Measurements from ENCODE around the gene TUBB6.

Gene TUBB6

GRCh38 chr18:12330766-12331165 lies 22.7 kb downstream of the TUBB6 start:
- POLR2A ChIA-PET, result interaction anchor here (0.7 kb wide), 2 partner anchors 13 to 36 kb away, joined by 3 read pairs; no protein-coding TSS in a partner anchor
- H3K36me3 ChIP-seq (ENCODE audit: control insufficient read depth in 2 of 2, insufficient read depth in 1 of 2, low read length in 2 of 2), result peaks cover 35 to 70% of the 10 kb centered on the region in 2 experiments
- H3K27ac ChIP-seq (ENCODE audit: extremely low read depth, low read depth, low read length), result no peak overlapping the region
- H3K9me3 ChIP-seq (ENCODE audit: control insufficient read depth, insufficient read depth, low read depth, low read length), result no peaks in the 10 kb centered on the region
- H3K4me3 ChIP-seq (ENCODE audit: low read depth, low read length), result no peak overlapping the region
- CTCF ChIA-PET, result interaction anchor here (0.5 to 1.1 kb wide), 2 partner anchors 58 to 93 kb away, joined by 3 read pairs; no protein-coding TSS in a partner anchor
- no peaks in the 10 kb centered on the region; the same call in 1 of the 2 replicates for H3K4me1 ChIP-seq (ENCODE audit: control insufficient read depth, insufficient read depth, low read length)
- no peak for TF ChIP-seq ZNF530 (tag by site-specific recombination; IDR thresholded peaks at IDR 0.05; ENCODE audit: low read depth)
- TF ChIP-seq EGR2 (tag by site-specific recombination; IDR thresholded peaks at IDR 0.05; ENCODE audit: low read depth), result no peak
- no peak for TF ChIP-seq ZNF416 (tag by site-specific recombination; IDR thresholded peaks at IDR 0.05)
- no peak for TF ChIP-seq ZBTB8A (tag by site-specific recombination; IDR thresholded peaks at IDR 0.05)

- POLR2A ChIA-PET, result no interaction called here
- H3K36me3 ChIP-seq (ENCODE audit: control insufficient read depth in 2 of 2, insufficient read depth in 1 of 2, low read length in 2 of 2), result peaks cover 38 to 65% of the 10 kb centered on the region in 2 experiments
- CTCF ChIA-PET, result interaction anchor here (1.5 kb wide), 1 partner anchor 12 kb away, joined by 6 read pairs; no protein-coding TSS in a partner anchor
- peaks cover 13% of the 10 kb centered on the region; the same call in 1 of the 2 replicates for H3K4me1 ChIP-seq (ENCODE audit: control insufficient read depth, insufficient read depth, low read length)
- H3K9me3 ChIP-seq (ENCODE audit: control insufficient read depth, insufficient read depth, low read depth, low read length), result no peaks in the 10 kb centered on the region
- TF ChIP-seq ZNF132 (tag by site-specific recombination; IDR thresholded peaks at IDR 0.05; ENCODE audit: borderline replicate concordance), result no peak
- TF ChIP-seq ZNF248 (tag by site-specific recombination; IDR thresholded peaks at IDR 0.05), result no peak
- TF ChIP-seq ZNF146 (tag by site-specific recombination; IDR thresholded peaks at IDR 0.05), result no peak
- TF ChIP-seq ZNF621 (tag by site-specific recombination; IDR thresholded peaks at IDR 0.05), result no peak
- no peak for TF ChIP-seq KLF7 (tag by site-specific recombination; IDR thresholded peaks at IDR 0.05; ENCODE audit: borderline replicate concordance)
- no peak for TF ChIP-seq ZNF416 (tag by site-specific recombination; IDR thresholded peaks at IDR 0.05)
- TF ChIP-seq MZF1 (tag by site-specific recombination; IDR thresholded peaks at IDR 0.05; ENCODE audit: borderline replicate concordance), result no peak
- no peak for TF ChIP-seq KLF10 (tag by site-specific recombination; IDR thresholded peaks at IDR 0.05)
- TF ChIP-seq GLIS1 (tag by site-specific recombination; IDR thresholded peaks at IDR 0.05), result no peak
- no peak for TF ChIP-seq ZNF544 (tag by site-specific recombination; IDR thresholded peaks at IDR 0.05)
- no peak for TF ChIP-seq REPIN1 (tag by site-specific recombination; IDR thresholded peaks at IDR 0.05; ENCODE audit: low read depth)
- no peak for TF ChIP-seq ZNF521 (tag by site-specific recombination; IDR thresholded peaks at IDR 0.05)
- TF ChIP-seq ZNF174 (tag by site-specific recombination; IDR thresholded peaks at IDR 0.05), result no peak
- no peak for TF ChIP-seq FEZF1 (tag by site-specific recombination; IDR thresholded peaks at IDR 0.05)
- no peak for TF ChIP-seq ZNF768 (tag by site-specific recombination; IDR thresholded peaks at IDR 0.05)
- TF ChIP-seq ZNF175 (tag by site-specific recombination; IDR thresholded peaks at IDR 0.05), result no peak
- TF ChIP-seq OVOL3 (tag by site-specific recombination; IDR thresholded peaks at IDR 0.05), result no peak
- H3K27ac ChIP-seq (ENCODE audit: extremely low read depth, low read depth, low read length), result no peak overlapping the region
- H3K4me3 ChIP-seq (ENCODE audit: low read depth, low read length), result no peak overlapping the region
Observed at GRCh38 chr18:12333506-12334290, 25.7 kb downstream of the TUBB6 start.

DNA sequence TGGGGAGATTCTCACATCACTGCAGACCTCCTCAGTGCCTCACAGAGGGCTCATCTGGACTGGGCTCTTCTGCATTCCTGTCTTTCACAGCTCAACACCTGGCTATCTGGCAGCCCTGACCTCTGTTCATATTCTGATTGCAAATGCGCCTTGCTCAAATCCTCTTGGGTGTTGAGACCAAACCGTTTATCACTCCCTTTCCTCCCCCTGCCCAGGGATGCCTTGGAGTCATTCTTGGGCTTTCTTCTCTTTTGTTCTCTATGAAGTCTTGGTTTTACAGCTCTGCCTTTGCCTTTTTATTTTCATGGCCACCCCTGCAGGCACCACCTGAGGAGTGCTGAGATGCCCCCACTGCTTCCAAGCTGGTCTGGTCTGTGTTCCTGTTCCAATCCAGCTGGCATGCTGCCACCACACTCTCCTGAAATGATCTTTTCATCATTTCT lies 26.3 kb downstream of the TUBB6 start:
- Histone ChIP-seq H3K4me3 (ENCODE audit: low read depth, low read length) (no peak overlapping the region), H3K4me1 (ENCODE audit: control insufficient read depth, insufficient read depth, low read length) (peaks cover 13% of the 10 kb centered on the region; the same call in 1 of the 2 replicates), H3K36me3 (ENCODE audit: control insufficient read depth in 2 of 2, insufficient read depth in 1 of 2, low read length in 2 of 2) (peaks cover 32 to 62% of the 10 kb centered on the region in 2 experiments), H3K27ac (ENCODE audit: extremely low read depth, low read depth, low read length) (no peak overlapping the region), H3K9me3 (ENCODE audit: control insufficient read depth, insufficient read depth, low read depth, low read length) (no peaks in the 10 kb centered on the region)
- POLR2A ChIA-PET, result interaction anchor here (0.6 kb wide), 1 partner anchor 21 kb away, joined by 5 read pairs; no protein-coding TSS in a partner anchor
- no peak for TF ChIP-seq TCF7L2 (IDR thresholded peaks at IDR 0.05; ENCODE audit: borderline replicate concordance, low read depth, low read length)
- TF ChIP-seq ZNF600 (tag by site-specific recombination; IDR thresholded peaks at IDR 0.05), result no peak
- TF ChIP-seq ZNF239 (tag by site-specific recombination; IDR thresholded peaks at IDR 0.05), result 0 out of 2 replicates have a peak, but pooled peaks have one; percentile 37
- TF ChIP-seq ZNF433 (tag by site-specific recombination; IDR thresholded peaks at IDR 0.05; ENCODE audit: low read depth), result no peak
- TF ChIP-seq ZNF514 (tag by site-specific recombination; IDR thresholded peaks at IDR 0.05), result no peak
- TF ChIP-seq ZIC2 (tag by site-specific recombination; IDR thresholded peaks at IDR 0.05), result peak; percentile 93
- no peak for TF ChIP-seq TSHZ1 (tag by site-specific recombination; IDR thresholded peaks at IDR 0.05; ENCODE audit: borderline replicate concordance)
- TF ChIP-seq ZNF169 (tag by site-specific recombination; IDR thresholded peaks at IDR 0.05), result no peak
- TF ChIP-seq ZNF549 (tag by site-specific recombination; IDR thresholded peaks at IDR 0.05), result no peak
- no peak for TF ChIP-seq ZNF138 (tag by site-specific recombination; IDR thresholded peaks at IDR 0.05; ENCODE audit: borderline replicate concordance)
- TF ChIP-seq GLIS1 (tag by site-specific recombination; IDR thresholded peaks at IDR 0.05), result peak; percentile 74
- CTCF ChIA-PET, result interaction anchor here (0.6 to 1.5 kb wide), 3 partner anchors 11 to 409 kb away, joined by 3 to 6 read pairs (median 3); no protein-coding TSS in a partner anchor
